GM18519 (cell line): Measurements from ENCODE around the gene MAP3K7CL.
"Not testable (repeated sequence)": the region's sequence is repeated elsewhere in the genome, so short reads cannot be mapped to it uniquely, and the experiment has no call there.

ENCODE experiments used
- ATAC-seq: cut with Tn5 transposase; IDR thresholded peaks from one replicate; pipeline ENCODE4 v1.9.1; 2021; ENCODE audit warnings: mild to moderate bottlenecking, moderate library complexity; ENCODE audit not compliant: unreplicated experiment, low FRiP score

Gene MAP3K7CL

GRCh38 chr21:29164323-29164942 is 34.0 kb downstream of the MAP3K7CL start:
- no peak for ATAC-seq

GRCh38 chr21:29166323-29166722 is 35.9 kb downstream of the MAP3K7CL start:
- no peak for ATAC-seq

- ATAC-seq, result no peak
Measured at GRCh38 chr21:29166853-29167252, 36.4 kb downstream of the MAP3K7CL start.

- not testable (repeated sequence) for ATAC-seq
Measured at GRCh38 chr21:29167481-29167880, 37.0 kb downstream of the MAP3K7CL start.

GRCh38 chr21:29168891-29169315 is 38.5 kb downstream of the MAP3K7CL start:
- no peak for ATAC-seq

GRCh38 chr21:29170944-29171343 is 40.5 kb downstream of the MAP3K7CL start:
- no peak for ATAC-seq

GRCh38 chr21:29172282-29172681 is 41.8 kb downstream of the MAP3K7CL start:
- no peak for ATAC-seq

- no peak for ATAC-seq
Measured at GRCh38 chr21:29174607-29175013, 44.2 kb downstream of the MAP3K7CL start.

GRCh38 chr21:29175408-29176134 is 45.1 kb downstream of the MAP3K7CL start:
- no peak for ATAC-seq

GRCh38 chr21:29176471-29177120 is 46.2 kb downstream of the MAP3K7CL start:
- ATAC-seq, result no peak

- ATAC-seq, result no peak
Measured at GRCh38 chr21:29177800-29178199, 47.4 kb downstream of the MAP3K7CL start.

GRCh38 chr21:29178926-29179325 is 48.5 kb downstream of the MAP3K7CL start:
- ATAC-seq, result no peak

GRCh38 chr21:29179503-29179902 is 49.1 kb downstream of the MAP3K7CL start:
- ATAC-seq, result no peak

GRCh38 chr21:29181799-29182470 is 51.5 kb downstream of the MAP3K7CL start:
- ATAC-seq, result no peak

GRCh38 chr21:29182691-29183092 is 52.2 kb downstream of the MAP3K7CL start:
- no peak for ATAC-seq

GRCh38 chr21:29184037-29184436 is 53.6 kb downstream of the MAP3K7CL start:
- no peak for ATAC-seq

GRCh38 chr21:29185172-29185571 is 54.7 kb downstream of the MAP3K7CL start:
- ATAC-seq, result no peak

GRCh38 chr21:29185633-29186032 is 55.2 kb downstream of the MAP3K7CL start:
- no peak for ATAC-seq

- ATAC-seq, result no peak
Measured at GRCh38 chr21:29186246-29186645, 55.8 kb downstream of the MAP3K7CL start.

- ATAC-seq, result no peak
Measured at GRCh38 chr21:29187944-29188343, 57.5 kb downstream of the MAP3K7CL start.

GRCh38 chr21:29189353-29189752 is 58.9 kb downstream of the MAP3K7CL start:
- ATAC-seq, result no peak
